ENCODE data around the gene FLII. TPM values are rescaled to one million over a fixed set of nuclear protein-coding genes. Genes with fewer than 3 reads are reported as not detected.
A peak's percentile ranks its signal among the peaks of the same experiment; 100 is the strongest.

FLII gene
- total RNA-seq, 1 donor from 2014 or later, result 203 TPM

DNA sequence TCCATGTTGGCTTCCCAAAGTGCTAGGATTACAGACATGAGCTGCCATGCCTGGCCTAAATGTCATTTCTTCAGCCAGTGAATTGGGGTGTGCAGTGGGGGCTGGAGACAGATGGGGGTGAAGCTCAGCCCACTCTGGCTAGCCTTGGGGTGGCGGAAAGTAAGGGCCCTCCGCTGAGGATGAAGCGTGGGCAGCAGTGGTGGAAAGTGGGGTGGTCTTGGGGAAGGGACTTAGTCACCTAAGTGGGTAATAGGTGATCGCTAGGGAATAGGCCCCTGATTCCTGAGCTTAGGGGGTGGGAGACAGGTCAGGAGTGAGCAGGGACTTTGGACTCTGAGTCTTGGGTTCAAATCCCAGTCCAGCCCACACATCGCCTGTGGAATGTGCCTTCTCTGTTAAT is 30.9 kb downstream of the FLII start:
- no peak overlapping the region for H3K27ac Mint-ChIP-seq (ENCODE audit: unreplicated experiment)
- peaks cover 10% of the 10 kb centered on the region for H3K27me3 Mint-ChIP-seq (ENCODE audit: unreplicated experiment)
- TF ChIP-seq, protein P1, sequence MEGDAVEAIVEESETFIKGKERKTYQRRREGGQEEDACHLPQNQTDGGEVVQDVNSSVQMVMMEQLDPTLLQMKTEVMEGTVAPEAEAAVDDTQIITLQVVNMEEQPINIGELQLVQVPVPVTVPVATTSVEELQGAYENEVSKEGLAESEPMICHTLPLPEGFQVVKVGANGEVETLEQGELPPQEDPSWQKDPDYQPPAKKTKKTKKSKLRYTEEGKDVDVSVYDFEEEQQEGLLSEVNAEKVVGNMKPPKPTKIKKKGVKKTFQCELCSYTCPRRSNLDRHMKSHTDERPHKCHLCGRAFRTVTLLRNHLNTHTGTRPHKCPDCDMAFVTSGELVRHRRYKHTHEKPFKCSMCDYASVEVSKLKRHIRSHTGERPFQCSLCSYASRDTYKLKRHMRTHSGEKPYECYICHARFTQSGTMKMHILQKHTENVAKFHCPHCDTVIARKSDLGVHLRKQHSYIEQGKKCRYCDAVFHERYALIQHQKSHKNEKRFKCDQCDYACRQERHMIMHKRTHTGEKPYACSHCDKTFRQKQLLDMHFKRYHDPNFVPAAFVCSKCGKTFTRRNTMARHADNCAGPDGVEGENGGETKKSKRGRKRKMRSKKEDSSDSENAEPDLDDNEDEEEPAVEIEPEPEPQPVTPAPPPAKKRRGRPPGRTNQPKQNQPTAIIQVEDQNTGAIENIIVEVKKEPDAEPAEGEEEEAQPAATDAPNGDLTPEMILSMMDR (IDR thresholded peaks at IDR 0.05; ENCODE audit: partially characterized antibody, unreplicated experiment), result no peak
- no peaks in the 10 kb centered on the region for H3K36me3 Mint-ChIP-seq (ENCODE audit: unreplicated experiment)
- H3K4me1 Mint-ChIP-seq (ENCODE audit: low read depth, unreplicated experiment), result peaks cover 29% of the 10 kb centered on the region
- no peak for DNase-seq
- H3K4me3 Mint-ChIP-seq (ENCODE audit: unreplicated experiment), result peak overlapping the region; percentile 57
- H3K9me3 Mint-ChIP-seq (ENCODE audit: unreplicated experiment), result peaks cover 12% of the 10 kb centered on the region

DNA sequence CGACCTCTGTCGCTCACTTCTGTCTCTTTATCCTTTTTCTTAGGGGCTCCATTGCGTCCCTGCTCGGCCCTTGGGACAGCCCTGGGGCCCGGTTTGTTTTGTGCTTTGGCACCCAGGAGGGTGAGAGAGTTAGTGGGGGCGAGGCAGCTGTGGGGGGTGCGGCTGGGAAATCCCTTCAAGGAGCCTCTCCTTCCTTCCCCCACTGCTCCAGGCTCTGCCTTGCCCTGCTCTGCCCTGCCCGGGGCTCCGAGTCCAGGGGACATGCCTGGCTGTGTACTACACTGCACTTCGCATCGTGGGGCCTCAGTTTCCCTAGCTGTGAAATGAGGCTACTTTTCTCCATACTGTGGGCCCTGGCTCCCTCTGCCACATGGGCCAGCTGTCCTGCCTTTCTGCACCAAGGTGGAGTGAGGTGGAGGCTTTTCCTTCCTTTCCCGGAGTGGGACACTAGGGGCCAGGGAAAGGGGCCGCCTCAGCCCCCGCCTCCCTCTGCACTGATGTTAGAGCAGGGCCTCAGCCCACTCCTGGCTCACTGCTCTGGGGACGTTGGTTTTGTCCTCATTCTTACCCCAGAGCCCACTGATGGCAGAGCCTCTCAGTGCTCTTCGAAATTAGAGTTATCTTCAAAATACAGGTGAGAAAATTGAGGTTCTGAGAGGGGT is 32.1 kb downstream of the FLII start:
- Mint-ChIP-seq H3K27me3 (ENCODE audit: unreplicated experiment) (peaks cover 10% of the 10 kb centered on the region), H3K36me3 (ENCODE audit: unreplicated experiment) (no peaks in the 10 kb centered on the region), H3K4me3 (ENCODE audit: unreplicated experiment) (peak overlapping the region; percentile 97), H3K9me3 (ENCODE audit: unreplicated experiment) (peaks cover 12% of the 10 kb centered on the region), H3K27ac (ENCODE audit: unreplicated experiment) (peak overlapping the region; percentile 90), H3K4me1 (ENCODE audit: low read depth, unreplicated experiment) (peaks cover 29% of the 10 kb centered on the region)
- no peak for DNase-seq
- TF ChIP-seq, protein P1 (IDR thresholded peaks at IDR 0.05; ENCODE audit: partially characterized antibody, unreplicated experiment), result no peak

DNA sequence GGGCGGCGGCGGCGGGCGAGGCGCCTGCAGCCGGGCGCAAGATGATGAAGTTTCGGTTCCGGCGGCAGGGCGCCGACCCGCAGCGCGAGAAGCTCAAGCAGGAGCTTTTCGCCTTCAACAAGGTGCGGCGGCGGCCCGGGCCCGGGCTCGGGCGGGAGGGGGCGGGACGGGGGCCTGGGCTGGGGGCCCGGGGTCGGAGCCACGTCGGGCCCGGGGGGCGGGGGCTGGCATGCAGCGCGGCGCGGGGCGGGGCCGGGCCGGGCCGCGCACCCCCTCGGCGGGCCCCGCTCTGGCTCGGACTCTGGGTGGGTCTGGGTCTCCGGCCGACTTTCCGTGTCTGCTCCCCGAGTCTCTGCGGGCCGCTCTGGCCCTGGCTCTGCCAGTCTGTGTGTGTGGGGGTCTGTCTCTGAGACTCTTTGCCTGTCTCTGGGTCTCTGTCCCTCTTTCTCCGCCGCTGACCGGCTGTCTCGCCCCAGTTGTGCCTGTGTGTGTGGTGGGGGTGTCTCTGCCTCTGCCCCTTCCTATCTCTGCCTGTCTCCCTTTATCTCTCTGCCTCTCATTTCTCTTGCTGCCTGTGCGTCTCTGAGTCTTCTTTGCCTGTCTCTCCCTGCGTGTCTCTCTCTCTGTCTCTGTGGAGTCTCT is 32.8 kb downstream of the FLII start:
- TF ChIP-seq, protein P1 (IDR thresholded peaks at IDR 0.05; ENCODE audit: partially characterized antibody, unreplicated experiment), result no peak
- peaks cover 10% of the 10 kb centered on the region for H3K27me3 Mint-ChIP-seq (ENCODE audit: unreplicated experiment)
- H3K4me1 Mint-ChIP-seq (ENCODE audit: low read depth, unreplicated experiment), result peaks cover 27% of the 10 kb centered on the region
- H3K4me3 Mint-ChIP-seq (ENCODE audit: unreplicated experiment), result peak overlapping the region; percentile 97
- peak overlapping the region; percentile 90 for H3K27ac Mint-ChIP-seq (ENCODE audit: unreplicated experiment)
- H3K9me3 Mint-ChIP-seq (ENCODE audit: unreplicated experiment), result peaks cover 12% of the 10 kb centered on the region
- no peaks in the 10 kb centered on the region for H3K36me3 Mint-ChIP-seq (ENCODE audit: unreplicated experiment)
- no peak for DNase-seq

DNA sequence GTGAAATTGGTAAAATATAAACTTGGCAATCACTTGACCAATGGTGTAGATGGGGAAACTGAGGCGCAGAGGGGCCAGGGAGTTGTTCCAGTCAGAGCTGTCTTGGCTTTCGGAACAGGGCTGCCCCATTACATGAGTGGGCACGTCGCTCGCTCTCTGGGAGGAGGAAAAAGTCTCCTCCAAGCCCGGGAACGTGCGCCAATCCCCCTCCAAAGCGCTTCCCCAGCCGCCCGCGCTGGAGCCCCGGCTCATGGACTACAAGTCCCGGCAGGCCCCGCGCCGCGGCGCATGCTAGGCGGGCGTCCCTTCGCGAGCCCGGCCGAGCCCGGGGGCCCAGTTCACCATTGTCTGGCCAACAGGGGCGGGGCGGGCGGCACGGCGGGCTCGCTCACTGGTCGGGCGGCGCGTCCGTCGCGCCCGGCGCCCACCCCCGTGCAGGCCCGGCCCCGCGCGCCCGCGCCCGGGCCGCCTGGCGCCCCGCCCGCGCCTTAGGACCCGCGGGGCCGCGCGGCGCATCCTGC is 33.4 kb downstream of the FLII start, which contains the start of gene LLGL1:
Gene LLGL1 (plus strand): TSS at position 515 of the 521 bp plus-strand sequence. CDS start 48 bp downstream, outside the sequence.
- Mint-ChIP-seq H3K36me3 (ENCODE audit: unreplicated experiment) (no peaks in the 10 kb centered on the region), H3K4me1 (ENCODE audit: low read depth, unreplicated experiment) (peaks cover 26% of the 10 kb centered on the region), H3K27me3 (ENCODE audit: unreplicated experiment) (peaks cover 10% of the 10 kb centered on the region)

More for the DNA sequence above, 33.4 kb downstream of the FLII start, which contains the start of gene LLGL1:
- H3K9me3 Mint-ChIP-seq (ENCODE audit: unreplicated experiment), result peaks cover 12% of the 10 kb centered on the region
- H3K4me3 Mint-ChIP-seq (ENCODE audit: unreplicated experiment), result peak within 1 kb of the TSS; percentile 97
- TF ChIP-seq, protein P1 (IDR thresholded peaks at IDR 0.05; ENCODE audit: partially characterized antibody, unreplicated experiment), result no peak
- peak; percentile 99 for DNase-seq
- peak within 1 kb of the TSS; percentile 100 for H3K27ac Mint-ChIP-seq (ENCODE audit: unreplicated experiment)
